HG02938 (cell line): ENCODE data around the gene RAB13.

ENCODE experiments used
- ATAC-seq: cut with Tn5 transposase; IDR thresholded peaks from one replicate; pipeline ENCODE4 v1.9.1; 2021; ENCODE audit warnings: mild to moderate bottlenecking, moderate library complexity; ENCODE audit not compliant: unreplicated experiment

Gene RAB13

DNA sequence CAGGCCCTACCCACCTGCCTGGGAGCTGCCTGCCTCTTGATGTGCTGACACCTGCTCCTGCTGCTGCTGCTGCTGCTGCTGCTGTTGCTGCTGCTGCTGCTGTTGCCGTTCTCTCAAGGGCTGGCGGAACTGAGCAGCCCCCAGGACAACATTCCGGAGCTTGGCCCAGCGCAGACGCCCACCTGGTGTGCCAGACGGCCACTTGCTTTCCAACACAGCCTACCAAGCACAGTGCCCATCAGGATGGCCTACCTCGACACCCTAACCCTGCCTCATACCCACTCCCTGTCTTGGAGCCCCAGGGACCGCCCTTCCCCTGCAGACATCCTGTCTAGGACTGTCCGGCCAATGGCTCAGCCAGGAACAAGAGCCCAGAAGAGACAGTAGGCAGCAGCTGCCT, 51.4 kb downstream of the RAB13 start:
- no peak for ATAC-seq

DNA sequence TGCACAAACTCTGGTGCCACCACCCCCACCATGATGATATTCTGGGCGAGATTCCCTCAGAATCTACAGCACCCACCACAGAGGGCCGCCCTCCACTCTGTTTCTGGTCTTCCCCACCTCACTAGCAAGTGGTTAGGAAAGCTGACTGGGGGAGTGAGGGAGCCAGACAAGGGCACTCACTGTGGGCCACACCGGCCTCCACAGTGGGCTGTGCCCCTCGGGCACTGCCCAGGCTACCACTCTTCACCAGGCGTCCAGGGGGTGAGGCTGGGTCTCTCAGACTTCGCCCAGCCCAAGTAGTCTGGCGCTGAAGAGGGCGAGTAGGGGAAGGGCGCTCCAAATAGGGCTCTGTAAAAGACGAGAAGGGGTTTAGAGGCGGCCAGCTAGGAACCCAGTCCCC, 52.2 kb downstream of the RAB13 start:
- ATAC-seq = no peak

GRCh38 chr1:153933430-153933829, 52.7 kb downstream of the RAB13 start:
- ATAC-seq = no peak

GRCh38 chr1:153932156-153933131, 53.7 kb downstream of the RAB13 start:
- no peak for ATAC-seq
